Raji (cell line): ENCODE measurements around the gene NQO2.

ENCODE experiments used
- POLR2A ChIP-seq: IDR thresholded peaks from 2 replicates; pipeline ENCODE4 v1.6.1; 2011; ENCODE audit warnings: low read depth, low read length, control low read depth; ENCODE audit not compliant: insufficient read depth

Gene NQO2

GRCh38 chr6:2963756-2964155 lies 35.9 kb upstream of the NQO2 start:
- TF ChIP-seq POLR2A, result no peak

GRCh38 chr6:2964793-2965505 lies 34.7 kb upstream of the NQO2 start:
- no peak for TF ChIP-seq POLR2A

DNA sequence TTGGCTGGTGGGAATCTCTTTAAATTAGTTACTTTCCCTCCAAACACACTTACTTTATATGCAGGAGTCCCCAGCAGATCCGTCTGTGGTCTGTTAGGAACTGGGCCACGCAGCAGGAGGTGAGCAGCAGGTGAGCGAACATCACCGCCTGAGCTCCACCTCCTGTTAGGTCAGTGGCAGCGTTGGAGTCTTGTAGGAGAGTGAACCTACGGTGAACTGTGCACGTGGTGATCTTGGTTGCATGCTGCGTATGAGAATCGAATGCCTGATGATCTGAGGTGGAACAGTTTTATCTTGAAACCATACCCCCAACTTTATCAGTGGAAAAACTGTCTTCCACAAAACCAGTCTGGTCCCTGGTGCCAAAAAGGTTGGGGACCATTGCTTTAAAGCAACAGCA lies 33.3 kb upstream of the NQO2 start:
- TF ChIP-seq POLR2A, result no peak

DNA sequence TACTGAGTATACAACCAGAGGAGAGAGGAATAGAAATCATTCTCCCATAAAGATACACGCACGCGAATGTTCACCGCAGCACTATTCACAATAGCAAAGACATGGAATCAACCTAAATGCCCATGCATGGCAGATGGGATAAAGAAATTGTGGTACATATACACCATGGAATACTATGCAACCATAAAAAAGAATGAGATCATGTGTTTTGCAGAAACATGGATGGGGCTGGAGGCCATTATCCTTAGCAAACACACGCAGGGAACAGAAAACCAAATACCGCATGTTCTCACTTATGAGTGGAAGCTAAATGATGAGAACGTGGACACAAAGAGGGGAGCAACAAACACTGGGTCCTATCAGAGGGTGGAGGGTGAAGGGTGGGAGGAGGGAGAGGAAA lies 31.8 kb upstream of the NQO2 start:
- TF ChIP-seq POLR2A, result no peak

DNA sequence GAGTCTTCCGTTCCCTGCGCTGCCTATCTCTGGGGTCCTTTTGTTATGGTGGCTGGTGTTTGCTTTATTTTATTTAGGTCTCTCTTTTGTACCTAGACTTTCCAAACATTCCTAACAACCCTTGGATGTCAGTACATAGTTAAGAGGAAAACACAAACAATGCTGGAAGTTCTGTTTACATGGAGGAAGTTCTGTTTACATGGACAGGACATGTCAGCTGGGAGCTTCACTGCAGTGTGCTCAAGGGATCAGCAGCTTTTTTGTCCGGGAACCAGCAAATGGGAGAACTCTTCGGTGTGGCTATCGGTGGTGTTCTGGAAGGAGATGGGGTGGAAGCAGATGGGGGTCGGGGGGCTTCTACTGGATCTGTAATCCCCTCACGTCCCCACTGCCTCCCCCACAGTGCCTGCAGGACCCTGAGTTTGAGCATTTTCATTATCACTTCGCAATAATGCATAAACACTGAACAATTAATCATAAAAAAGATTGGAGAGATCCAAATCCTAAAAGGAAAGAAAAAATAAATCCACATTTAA lies 31.0 kb upstream of the NQO2 start:
- no peak for TF ChIP-seq POLR2A

GRCh38 chr6:2969549-2969948 lies 30.1 kb upstream of the NQO2 start:
- TF ChIP-seq POLR2A, result no peak

DNA sequence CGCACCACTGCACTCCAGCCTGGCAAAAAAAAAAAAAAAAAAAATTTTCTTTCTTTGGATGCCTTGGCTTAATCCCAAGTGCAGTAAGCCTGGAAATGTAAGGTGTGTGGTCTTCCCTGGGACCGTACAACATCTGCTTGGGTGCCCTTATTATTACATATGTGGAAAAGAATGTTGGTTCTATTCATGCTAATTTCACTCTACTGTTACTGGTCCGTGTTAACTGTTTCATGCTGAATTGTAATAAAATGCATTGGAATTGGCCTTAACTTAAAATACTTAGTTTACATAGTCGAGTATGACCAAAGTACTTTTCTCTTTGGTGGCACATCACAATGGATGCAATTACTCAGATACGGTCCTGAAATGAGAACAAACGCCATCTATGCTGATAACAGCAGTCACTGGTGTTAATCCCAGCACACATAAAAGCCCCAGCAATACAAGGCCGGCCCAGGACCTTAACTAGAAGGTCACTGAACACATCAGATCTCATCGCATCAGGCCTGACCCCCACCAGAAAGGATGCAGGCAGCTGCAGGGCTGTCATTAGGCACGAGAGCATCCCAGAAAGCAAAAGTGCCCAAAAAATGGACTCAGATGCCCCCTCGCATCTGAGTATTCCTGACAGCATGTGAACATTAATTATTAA lies 29.5 kb upstream of the NQO2 start:
- no peak for TF ChIP-seq POLR2A

- no peak for TF ChIP-seq POLR2A
Observed at GRCh38 chr6:2970753-2971419, 28.8 kb upstream of the NQO2 start.

DNA sequence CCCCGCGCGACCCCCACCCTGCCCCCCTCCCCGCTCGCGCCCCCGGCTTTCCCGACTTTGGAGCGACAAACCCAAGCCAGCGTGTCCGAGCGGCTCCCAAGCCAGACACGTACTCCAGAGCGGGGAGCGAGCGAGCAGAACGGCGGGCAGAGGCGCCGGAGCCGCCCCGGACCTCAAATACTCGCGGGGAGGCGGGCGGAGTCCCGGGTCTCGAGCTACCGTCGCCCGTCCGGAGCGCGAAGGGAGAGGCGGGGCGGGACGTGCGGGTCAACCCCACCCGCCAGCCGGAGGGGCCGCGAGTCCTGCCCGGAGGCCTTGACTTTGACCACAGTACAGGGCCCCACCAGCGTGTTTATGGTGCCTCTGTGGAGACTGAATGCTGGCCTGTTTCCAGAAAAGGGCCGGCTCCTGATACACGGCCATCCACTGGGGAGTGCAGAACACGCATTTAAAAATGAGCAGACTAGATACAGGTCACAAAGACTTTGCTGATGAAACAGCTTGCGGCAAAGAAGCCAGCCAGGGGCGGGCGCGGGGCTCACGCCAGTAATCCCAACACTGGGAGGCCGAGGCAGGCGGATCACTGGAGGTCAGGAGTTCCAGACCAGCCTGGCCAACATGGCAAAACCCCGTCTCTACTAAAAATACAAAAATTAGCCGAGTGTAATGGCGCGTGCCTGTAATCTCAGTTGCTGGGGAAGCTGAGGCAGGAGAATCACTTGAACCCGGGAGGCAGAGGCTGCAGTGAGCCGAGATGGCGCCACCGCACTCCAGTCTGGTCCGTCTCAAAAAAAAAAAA lies 28.1 kb upstream of the NQO2 start, which contains the start of gene SERPINB6:
Gene SERPINB6 (minus strand): TSS at position 148 of the 799 bp plus-strand sequence. CDS start 12,235 bp downstream, outside the sequence.
- no peak for TF ChIP-seq POLR2A

DNA sequence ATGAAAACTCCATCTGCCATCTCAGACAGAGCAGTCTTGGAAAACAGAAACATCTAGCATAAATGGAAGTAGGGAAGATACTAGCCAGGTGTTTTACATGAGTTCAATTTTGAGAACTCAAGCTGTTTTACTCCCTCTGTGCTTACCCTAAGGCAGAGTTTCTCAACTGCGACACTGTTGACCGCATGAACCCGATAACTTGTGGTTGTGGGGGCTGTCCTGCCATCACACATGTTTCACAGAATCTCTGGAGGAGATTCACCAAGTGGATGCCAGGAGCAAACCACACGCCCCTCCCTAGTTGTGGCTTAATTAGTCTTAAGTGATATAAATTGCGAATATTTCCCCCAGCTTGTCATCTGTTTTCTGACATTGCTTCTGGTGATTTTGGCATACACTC lies 26.0 kb upstream of the NQO2 start:
- TF ChIP-seq POLR2A, result no peak

DNA sequence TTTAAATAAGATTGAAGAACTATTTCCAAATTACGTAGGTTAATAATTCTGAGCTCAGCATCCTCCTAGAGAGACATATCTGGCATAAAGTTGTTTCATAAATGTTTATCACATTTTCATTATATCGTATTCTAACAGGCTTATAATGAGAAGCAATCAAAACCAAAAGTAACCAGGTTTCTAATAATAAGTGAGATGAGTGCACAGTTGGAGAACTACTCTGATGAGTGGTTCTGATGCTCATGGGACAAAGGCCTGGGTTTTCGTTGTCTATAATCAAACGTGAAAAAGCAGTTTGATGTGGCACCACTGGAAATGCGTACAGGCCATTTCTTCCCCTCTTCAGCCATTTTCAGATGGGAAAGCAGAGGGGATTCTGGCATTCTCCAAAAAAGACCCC lies 23.6 kb upstream of the NQO2 start:
- no peak for TF ChIP-seq POLR2A

DNA sequence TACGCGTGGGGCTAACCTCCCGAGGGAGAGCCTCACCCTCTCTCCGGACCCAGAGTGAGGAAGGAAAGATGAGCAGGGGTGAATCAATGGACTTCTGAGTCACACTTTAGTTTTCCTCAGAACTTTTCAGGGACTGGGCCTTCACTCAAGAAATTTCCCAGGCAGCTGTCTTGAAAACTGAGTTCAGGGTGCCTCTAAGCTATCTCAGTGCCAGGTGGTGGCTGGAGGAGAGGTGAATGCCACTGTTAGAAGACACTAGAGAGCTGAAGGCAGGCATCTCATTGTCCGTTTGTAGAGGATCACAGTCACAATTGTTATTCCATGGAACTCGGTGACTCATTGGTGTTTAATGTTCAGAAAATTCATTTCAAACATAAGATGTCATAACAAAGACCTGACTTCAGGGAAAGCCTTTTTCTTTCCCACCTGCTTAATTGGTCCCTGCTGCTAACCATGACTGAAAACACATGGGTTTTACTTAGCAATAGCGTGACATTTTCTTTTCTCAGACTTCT lies 23.1 kb upstream of the NQO2 start:
- no peak for TF ChIP-seq POLR2A

GRCh38 chr6:2977290-2977689 lies 22.4 kb upstream of the NQO2 start:
- TF ChIP-seq POLR2A, result no peak

DNA sequence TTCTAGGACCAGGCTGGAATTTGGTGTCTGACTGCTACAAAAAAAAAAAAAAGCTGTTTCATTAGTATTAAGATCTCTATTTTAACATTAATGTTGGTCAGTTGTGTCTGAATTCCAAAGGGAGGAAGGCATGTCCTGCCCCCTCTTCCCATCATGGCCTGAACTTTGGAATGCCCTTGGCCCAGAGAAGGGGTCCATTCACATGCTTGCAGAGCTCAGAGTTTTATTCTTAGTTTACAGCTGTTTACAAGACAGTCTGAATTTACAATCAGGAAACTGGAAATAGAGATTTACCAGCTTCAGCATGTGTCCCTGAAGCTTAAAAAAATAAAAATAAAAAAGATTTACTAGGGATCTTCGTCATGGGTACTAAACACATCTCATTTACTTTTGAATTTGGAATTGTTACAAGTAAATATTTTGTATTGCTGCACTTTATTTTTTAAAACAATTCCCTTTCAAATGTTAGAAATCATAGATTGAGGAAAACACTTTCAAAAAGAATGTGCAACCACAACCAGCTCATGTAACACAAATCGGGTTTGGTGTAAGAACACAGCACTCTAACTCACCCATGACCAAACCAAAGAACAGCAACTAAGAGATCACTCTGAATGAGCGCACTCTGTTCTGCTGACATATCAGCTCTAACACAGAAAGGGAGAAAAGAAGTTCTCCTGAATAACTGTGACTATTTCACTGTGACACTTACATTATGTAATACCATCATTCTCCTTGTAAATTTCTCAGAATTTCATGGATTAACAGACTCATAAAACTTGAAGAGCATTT lies 21.7 kb upstream of the NQO2 start:
- no peak for TF ChIP-seq POLR2A
